NOMO-1 treated with DMSO at 0.1 percent for 48 hours (cell line): ENCODE results near the gene B4GALT7.
"Not testable (repeated sequence)": the region's sequence is repeated elsewhere in the genome, so short reads cannot be mapped to it uniquely, and the experiment has no call there.

Source experiments
- DNase-seq: peaks from one replicate; lab custom pipeline; 2025; ENCODE audit not compliant: unreplicated experiment; lab: John Stamatoyannopoulos, UW

Gene B4GALT7

DNA sequence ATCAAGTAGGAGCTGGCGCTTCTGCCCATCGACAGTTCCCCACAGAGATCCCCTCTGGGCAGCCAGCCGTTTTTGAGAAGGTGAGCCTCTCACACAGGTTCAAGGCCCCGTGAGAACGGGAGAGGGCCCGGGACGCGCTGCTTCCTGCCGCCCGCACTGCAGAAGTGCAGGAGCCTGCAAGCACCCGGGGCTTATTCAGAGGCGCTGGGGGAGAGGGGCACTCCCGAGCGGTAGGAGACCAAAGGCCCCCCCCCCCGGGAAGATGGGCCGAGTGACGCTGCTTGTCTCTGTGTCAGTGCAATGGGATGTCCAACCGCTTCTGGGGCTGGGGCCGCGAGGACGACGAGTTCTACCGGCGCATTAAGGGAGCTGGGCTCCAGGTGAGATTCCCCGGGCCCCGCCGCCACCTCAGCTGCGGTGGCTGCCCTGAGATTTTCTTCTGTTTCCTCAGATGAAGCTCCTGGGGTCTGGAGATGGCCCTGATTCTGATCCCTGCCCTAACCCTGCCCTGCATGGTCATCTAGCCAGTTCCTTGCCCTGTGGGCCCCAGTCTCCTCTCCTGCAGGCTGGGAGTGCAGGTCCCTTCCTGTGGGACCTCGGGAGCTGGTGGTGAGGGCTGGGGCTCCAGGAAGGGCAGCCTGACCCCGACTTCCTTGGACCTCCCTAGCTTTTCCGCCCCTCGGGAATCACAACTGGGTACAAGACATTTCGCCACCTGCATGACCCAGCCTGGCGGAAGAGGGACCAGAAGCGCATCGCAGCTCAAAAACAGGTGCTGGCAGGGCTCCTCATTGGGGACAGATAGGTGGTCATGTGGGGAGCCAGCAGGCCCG lies 8.5 kb downstream of the B4GALT7 start:
- DNase-seq: no peak

DNA sequence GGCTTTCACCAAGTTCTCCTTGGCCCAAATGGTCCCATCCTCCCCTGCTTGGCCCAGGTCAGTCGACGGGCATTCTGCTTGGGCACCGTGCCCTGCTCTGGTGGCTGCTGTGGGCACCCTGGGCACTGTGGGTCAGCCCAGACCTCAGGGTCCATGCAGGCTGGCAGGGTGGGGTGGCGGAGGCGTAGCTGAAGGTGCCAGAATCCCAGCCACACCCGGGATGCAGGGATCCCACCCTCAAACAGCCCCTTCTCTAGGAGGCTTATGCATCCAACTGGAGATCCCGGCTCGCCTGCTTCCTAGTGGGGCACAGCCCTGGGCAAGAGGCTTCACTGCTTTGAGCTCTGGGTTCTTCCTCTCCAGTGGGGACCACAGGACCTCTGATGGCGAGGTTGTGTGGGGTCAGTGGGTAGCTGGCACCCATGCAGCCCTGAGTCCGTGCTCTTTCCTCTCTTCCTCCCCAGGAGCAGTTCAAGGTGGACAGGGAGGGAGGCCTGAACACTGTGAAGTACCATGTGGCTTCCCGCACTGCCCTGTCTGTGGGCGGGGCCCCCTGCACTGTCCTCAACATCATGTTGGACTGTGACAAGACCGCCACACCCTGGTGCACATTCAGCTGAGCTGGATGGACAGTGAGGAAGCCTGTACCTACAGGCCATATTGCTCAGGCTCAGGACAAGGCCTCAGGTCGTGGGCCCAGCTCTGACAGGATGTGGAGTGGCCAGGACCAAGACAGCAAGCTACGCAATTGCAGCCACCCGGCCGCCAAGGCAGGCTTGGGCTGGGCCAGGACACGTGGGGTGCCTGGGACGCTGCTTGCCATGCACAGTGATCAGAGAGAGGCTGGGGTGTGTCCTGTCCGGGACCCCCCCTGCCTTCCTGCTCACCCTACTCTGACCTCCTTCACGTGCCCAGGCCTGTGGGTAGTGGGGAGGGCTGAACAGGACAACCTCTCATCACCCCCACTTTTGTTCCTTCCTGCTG lies 9.4 kb downstream of the B4GALT7 start:
- no peak for DNase-seq

DNA sequence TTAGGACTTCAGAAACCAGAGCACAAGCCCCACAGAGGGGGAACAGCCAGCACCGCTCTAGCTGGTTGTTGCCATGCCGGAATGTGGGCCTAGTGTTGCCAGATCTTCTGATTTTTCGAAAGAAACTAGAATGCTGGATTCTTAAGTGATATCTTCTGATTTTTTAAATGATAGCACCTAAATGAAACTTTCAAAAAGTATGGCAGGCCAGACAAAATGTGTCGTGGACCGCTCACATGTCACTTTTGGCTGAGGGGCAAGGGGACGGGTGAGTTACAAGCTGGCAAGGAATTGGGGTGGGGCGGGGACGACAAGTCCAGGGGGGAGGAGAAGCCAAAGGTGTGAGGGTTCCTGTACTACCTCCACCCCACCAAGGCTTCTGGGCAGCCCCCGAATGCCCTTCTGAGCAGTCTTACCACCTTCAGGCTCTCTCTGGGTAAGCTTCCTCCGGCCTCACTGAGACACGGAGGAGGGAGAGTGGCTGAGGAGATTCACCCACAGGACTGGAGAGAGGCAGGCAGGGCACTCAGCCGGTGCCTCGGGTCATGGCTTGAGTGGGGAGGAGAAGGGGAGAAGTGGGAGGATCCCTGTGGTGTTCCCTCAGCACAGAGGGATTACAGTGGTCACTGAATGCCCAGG lies 10.3 kb downstream of the B4GALT7 start:
- DNase-seq: no peak

DNA sequence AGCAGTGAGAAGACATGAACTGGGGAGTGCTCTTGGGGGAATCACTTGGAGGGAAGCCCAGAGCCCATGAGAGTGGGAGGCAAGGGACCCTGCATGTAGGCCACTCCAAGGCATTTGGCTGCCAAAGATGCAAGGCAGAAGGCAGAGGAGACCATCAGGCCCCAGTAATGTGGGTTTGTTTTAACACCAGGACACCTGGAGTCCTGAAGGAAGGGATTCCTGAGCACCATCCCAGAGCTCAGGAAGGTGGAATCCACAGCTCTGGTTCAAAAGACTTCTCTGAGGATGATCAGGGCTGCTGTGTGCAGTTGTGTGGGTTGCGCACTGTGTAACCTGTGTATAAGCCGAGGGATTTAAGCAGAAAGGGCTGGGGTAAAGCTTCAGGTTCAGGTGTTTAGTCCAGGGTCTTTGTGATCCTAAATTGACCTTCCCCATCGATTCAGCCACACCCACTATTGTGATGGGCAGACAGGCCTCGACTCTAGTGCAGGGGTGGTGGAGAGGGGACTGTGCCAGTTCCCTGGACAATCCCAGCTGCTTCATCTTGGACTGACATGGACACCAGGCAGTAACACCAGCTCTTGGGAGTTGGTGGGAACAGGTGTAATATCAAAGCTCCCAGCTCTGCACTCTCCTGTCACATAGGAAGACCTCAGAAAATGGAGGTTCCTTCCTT lies 11.0 kb downstream of the B4GALT7 start:
- no peak for DNase-seq

DNA sequence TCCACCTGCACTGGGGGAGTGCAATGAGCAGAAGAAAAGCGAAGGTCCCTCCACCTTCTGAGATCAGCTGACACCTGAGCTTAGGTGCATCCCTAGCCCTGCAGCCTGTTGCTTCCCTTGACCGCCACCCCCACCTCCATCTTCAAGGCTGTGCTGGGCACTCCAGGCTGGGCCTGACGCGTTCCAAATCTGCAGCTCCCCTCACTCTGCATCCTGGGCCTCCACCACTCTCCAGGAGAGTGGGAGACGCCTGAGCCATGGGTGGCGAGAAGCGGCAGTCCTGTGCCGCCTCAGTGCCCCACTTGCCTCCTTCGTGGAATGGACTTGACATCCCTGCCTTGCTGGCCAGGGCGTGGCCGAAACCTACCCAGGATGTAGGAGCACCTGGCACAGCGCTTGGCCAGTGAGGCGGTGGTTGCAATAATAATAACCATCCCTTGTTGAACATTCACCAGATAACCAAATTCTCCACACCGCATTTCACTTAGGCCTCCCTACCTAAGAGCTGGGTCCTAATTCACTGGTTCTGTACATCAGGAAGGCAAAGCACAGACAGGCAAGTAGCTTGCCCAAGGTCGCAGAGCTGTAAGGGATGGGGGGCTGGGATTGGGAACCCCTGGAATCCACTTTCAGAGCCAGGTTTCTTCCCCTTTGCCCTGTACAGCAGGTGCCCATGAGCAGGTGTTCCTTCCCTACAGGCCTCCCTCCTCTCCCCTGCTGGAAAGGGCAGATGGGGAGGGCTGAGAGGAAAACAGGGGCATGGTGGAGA lies 11.7 kb downstream of the B4GALT7 start:
- DNase-seq: no peak

DNA sequence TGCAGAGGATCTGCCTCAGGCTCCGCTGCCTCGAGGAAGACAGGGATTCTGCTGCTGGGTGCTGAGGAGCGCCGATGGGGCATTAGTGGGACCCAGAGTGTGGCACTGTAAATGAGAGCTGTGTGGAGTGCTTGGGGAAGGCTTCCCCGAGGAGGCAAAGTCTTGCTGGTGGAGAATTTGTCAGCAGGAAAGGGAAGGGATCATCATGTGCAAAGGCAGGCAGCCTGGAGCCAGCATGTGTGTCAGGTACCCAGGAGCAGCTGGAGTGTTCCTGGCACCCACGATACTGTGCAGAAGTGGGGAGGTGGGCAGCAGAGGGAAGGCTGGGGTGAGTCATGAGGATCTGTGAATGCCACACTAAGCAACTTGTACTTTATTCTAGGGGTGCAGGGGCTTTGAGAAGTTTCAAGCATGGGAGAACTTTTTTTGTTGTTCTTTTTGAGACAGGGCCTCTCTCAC lies 12.3 kb downstream of the B4GALT7 start:
- no peak for DNase-seq

DNA sequence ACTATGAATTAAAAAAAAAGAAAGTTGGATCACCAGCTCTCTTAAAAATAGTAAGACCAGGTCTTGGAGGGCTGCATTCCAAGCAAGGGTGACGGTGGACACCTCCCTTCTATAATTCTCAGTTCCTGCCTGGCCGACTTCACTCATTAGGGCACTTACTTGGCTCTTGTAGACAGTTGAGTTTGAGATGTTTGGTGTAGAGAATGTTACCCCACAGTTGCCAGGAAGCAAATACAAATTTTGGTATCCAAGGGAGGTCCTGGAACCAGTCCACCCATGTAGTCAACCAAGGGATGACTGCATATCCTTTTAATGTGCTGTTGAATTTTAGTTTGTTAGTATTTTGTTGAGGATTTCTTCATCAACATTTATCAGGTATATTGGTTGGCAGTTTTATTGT lies 20.6 kb downstream of the B4GALT7 start:
- no peak for DNase-seq

DNA sequence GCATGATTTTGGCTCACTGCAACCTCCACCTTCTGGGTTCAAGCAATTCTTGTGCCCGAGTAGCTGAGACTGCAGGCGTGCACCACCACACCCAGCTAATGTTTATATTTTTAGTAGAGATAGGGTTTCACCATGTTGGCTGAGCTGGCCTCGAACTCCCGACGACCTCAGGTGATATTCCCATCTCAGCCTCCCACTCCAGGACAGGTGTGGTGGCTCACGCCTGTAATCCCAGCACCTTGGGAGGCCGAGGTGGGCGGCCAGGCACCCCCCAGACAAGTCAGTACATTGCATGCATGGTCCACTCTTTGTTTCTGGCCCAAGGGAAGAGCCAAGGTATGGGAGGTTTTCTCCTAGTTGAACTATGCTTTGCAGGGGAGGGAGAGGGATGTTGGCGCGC lies 24.2 kb downstream of the B4GALT7 start:
- DNase-seq: not testable (repeated sequence)

DNA sequence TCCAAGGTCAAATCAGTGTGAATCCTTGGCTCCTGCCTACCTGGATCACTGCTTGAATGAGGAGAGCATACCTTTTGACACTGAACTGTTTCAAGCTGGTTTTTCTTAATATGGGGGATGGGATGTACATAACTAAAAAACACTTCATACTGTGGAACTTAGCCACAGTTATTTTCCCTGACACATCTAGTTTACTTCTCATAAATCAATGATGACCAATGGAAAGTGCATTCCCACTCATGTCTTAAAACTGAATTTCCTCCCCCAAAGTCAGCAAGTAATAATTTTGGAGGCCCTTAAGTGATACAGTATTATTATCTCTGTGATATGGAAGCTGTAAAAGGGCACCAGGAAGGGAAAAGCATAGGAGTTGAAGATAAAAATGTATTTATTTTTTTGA lies 30.3 kb downstream of the B4GALT7 start:
- not testable (repeated sequence) for DNase-seq

DNA sequence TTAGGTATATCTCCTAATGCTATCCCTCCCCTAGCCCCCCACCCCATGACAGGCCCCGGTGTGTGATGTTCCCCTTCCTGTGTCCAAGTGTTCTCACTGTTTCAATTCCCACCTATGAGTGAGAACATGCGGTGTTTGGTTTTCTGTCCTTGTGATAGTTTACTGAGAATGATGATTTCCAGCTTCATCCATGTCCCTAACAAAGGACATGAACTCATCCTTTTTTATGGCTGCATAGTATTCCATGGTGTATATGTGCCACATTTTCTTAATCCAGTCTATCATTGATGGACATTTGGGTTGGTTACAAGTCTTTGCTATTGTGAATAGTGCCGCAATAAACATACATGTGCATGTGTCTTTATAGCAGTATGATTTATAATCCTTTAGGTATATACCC lies 35.0 kb downstream of the B4GALT7 start:
- not testable (repeated sequence) for DNase-seq

DNA sequence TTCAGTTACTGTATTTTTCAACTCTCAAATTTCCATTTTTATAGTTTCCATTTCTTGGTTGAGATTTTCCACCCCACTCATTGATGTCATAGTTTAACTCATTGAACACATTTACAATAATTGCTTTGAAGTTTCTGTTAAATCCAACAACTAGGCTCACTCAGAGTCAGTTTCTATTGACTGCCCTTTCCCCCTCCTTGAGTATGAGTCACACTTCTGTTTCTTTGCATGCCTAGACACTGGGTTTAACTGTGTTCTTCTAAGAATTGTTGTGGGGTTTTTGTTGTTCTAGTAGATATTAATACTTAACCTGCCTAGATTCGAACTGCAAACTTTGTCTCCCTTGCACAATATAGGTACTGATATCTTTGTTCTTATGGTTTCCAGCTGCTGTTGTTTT lies 45.5 kb downstream of the B4GALT7 start:
- DNase-seq: not testable (repeated sequence)

DNA sequence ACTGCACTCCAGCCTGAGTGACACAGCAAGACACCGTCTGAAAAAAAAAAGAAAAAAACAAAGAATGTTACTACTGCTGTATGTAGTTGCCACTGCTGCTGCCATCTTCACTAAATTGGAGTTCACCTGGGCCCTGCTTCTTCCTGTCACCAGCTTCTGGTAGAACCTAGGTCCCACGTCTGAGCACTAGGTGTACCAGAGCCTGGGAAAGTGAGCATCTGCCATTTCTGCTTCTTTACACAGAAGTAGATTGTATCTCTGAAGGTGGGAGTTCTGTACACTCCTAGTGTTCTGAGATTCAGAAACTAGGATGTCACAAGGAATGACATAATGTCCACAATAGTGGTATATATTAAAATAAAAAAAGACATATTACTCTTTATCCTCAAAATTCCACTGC lies 51.3 kb downstream of the B4GALT7 start:
- DNase-seq: not testable (repeated sequence)

DNA sequence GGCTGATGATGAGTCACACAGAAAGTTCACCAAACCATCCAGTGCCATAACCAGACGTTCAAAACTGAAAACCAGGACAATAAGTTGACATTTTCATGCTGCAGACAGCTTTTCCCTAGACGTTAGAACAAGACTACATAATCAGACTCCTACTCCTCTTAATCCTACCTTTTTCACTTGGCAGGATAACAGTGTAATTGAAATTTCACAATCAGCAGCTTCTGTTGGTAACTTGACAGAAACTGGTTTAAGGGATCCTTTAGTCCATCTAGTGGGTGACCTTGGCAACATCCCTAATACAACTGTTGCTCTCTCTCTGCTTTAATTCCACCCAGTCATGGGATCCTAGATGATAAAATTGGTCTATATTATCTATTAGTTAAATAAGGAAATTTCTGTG lies 57.9 kb downstream of the B4GALT7 start:
- DNase-seq: not testable (repeated sequence)

DNA sequence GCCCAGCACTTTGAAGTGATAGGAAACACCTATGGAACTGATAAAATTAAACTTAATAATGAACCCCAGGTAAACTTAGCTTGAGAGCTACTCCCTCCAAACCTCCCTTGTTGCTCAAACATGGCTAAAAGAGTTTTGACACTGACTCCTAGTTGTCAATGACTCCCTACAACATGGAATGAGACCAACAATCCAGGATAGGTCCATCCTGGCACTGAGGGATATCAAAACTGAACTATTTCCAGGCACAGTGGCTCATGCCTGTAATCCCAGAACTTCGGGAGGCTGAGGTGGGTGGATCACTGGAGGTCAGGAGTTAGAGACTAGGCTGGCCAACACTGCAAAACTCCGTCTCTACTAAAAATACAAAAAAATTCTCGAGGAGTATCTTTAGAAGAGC lies 58.6 kb downstream of the B4GALT7 start:
- not testable (repeated sequence) for DNase-seq
